Adipose tissue (tissue), 3 donors: ENCODE measurements around the gene LIPT2. TPM values are rescaled to one million over a fixed set of nuclear protein-coding genes. Genes with fewer than 3 reads are reported as not detected.
"Not testable (repeated sequence)": the region's sequence is repeated elsewhere in the genome, so short reads cannot be mapped to it uniquely, and the experiment has no call there.

Experiments
- H3K27ac ChIP-seq: one replicate; pipeline ENCODE4 v1.5.1; 2013; ENCODE audit warnings: low read depth, low read length
- WGBS, 3 donors: extraction: QIAGEN DNeasy Blood & Tissue Kit; methylation state at CpG; one replicate each; pipeline ENCODE4 v1.1.7; 2013; 5-methylcytosine and 5-hydroxymethylcytosine counted together
- polyA plus RNA-seq, 3 donors: library from polyadenylated mRNA; stranded (reverse); fragments of 200-250 nt; gene quantifications; one replicate each; pipeline ENCODE4 v1.2.3, GENCODE V29; 2013
- donor health status: healthy with polysubstance abuse.
- donor health status: Bipolar disorder and iron deficiency.
- donor health status: healthy.

Gene LIPT2
- 1 to 10 TPM in 2 of 3 donors, under 1 TPM in 1; 0.45 to 3.6 (median 2.2) TPM for polyA plus RNA-seq

- 0 to 1% (median 0%) methylated on average over 81 to 94 of the region's 94 CpGs for WGBS, 3 donors
- no peak within 1 kb of the TSS for H3K27ac ChIP-seq
Observed at GRCh38 chr11:74492974-74493790, at the start of gene LIPT2. TSS of gene LIPT2 (minus strand) at chr11:74493724. CDS start at chr11:74493703, 21 bp downstream.

GRCh38 chr11:74541466-74541865 lies 47.9 kb upstream of the LIPT2 start:
- 90 to 94% (median 90%) methylated on average over 10 of the region's 10 CpGs for WGBS, 3 donors
- no peak overlapping the region for H3K27ac ChIP-seq

- no peak overlapping the region for H3K27ac ChIP-seq
- WGBS, 3 donors: 94 to 95% (median 94%) methylated on average over 9 of the region's 9 CpGs
Observed at GRCh38 chr11:74540270-74540669, 46.7 kb upstream of the LIPT2 start.

GRCh38 chr11:74538680-74539079 lies 45.2 kb upstream of the LIPT2 start:
- no peak overlapping the region for H3K27ac ChIP-seq

GRCh38 chr11:74535371-74536160 lies 42.0 kb upstream of the LIPT2 start:
- H3K27ac ChIP-seq: no peak overlapping the region
- 83 to 86% (median 84%) methylated on average over 14 of the region's 14 CpGs for WGBS, 3 donors

- WGBS, 3 donors: 70 to 81% (median 73%) methylated on average over 10 of the region's 10 CpGs
- not testable (repeated sequence) for H3K27ac ChIP-seq
Observed at GRCh38 chr11:74534946-74535275, 41.4 kb upstream of the LIPT2 start.

- H3K27ac ChIP-seq: no peak overlapping the region
- 53 to 81% (median 57%) methylated on average over 8 of the region's 8 CpGs for WGBS, 3 donors
Observed at GRCh38 chr11:74534216-74534945, 40.9 kb upstream of the LIPT2 start.

GRCh38 chr11:74533421-74533820 lies 39.9 kb upstream of the LIPT2 start:
- H3K27ac ChIP-seq: no peak overlapping the region
- 79 to 91% (median 87%) methylated on average over 9 of the region's 9 CpGs for whole genome bisulfite sequencing, 3 donors

GRCh38 chr11:74532501-74533246 lies 39.1 kb upstream of the LIPT2 start:
- 38 to 85% (median 83%) methylated on average over 5 of the region's 5 CpGs for WGBS, 3 donors
- H3K27ac ChIP-seq: no peak overlapping the region

- no peak overlapping the region for H3K27ac ChIP-seq
- 55 to 78% (median 69%) methylated on average over 2 of the region's 2 CpGs for WGBS, 3 donors
Observed at GRCh38 chr11:74524978-74525377, 31.5 kb upstream of the LIPT2 start.

GRCh38 chr11:74524501-74524900 lies 31.0 kb upstream of the LIPT2 start:
- no peak overlapping the region for H3K27ac ChIP-seq
- 58 to 68% (median 66%) methylated on average over 5 of the region's 5 CpGs for WGBS, 3 donors

GRCh38 chr11:74522776-74523175 lies 29.3 kb upstream of the LIPT2 start:
- no peak overlapping the region for H3K27ac ChIP-seq
- WGBS, 3 donors: 79 to 85% (median 83%) methylated on average over 3 of the region's 3 CpGs

- WGBS, 3 donors: 83 to 92% (median 88%) methylated on average over 2 of the region's 2 CpGs
- H3K27ac ChIP-seq: no peak overlapping the region
Observed at GRCh38 chr11:74521666-74522252, 28.2 kb upstream of the LIPT2 start.

GRCh38 chr11:74520927-74521665 lies 27.6 kb upstream of the LIPT2 start:
- 62 to 68% (median 63%) methylated on average over 12 of the region's 12 CpGs for WGBS, 3 donors
- H3K27ac ChIP-seq: no peak overlapping the region

- WGBS, 3 donors: 23 to 64% (median 64%) methylated on average over 1 of the region's 1 CpG
- no peak overlapping the region for H3K27ac ChIP-seq
Observed at GRCh38 chr11:74520316-74520715, 26.8 kb upstream of the LIPT2 start.

GRCh38 chr11:74519710-74520109 lies 26.2 kb upstream of the LIPT2 start:
- H3K27ac ChIP-seq: no peak overlapping the region
- WGBS, 3 donors: 73 to 77% (median 75%) methylated on average over 3 of the region's 3 CpGs

- 87 to 89% (median 87%) methylated on average over 6 of the region's 6 CpGs for WGBS, 3 donors
- not testable (repeated sequence) for H3K27ac ChIP-seq
Observed at GRCh38 chr11:74517592-74517991, 24.1 kb upstream of the LIPT2 start.
